ENCODE data around the gene TEX11. TPM values are rescaled to one million over a fixed set of nuclear protein-coding genes. Genes with fewer than 3 reads are reported as not detected.

Gene TEX11
- total and polyA plus RNA-seq, 7 donors: not detected

DNA sequence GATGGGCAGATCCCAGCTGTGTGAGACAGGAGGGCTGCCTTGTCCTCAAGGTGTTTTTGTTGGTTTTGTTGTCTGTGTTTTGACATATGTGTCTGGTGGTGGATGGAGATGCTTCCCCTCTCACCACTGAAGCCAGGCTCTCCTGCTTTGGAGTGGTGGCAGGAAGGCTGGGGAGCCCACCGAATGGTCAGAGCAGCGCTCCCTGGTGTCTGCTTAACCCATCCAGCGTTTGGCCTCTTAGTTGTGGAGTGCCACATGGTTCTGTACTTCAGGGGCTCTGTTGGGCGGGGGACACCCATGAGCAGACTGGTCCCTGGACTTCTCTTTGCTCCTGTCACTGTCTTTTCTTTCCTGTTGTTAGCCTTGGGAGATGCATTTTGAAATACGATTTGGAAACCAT, 412.0 kb downstream of the TEX11 start:
- intact Hi-C loops (cut with DNase I): no loop called here
- peaks cover 0 to 15% of the 10 kb centered on the region in 2 donors for H3K36me3 ChIP-seq (ENCODE audit: insufficient read depth in 1 of 2, low read depth in 1 of 2)
- 37 to 69% (median 66%) methylated on average over 3 to 5 of the region's 5 CpGs for WGBS, 3 donors

DNA sequence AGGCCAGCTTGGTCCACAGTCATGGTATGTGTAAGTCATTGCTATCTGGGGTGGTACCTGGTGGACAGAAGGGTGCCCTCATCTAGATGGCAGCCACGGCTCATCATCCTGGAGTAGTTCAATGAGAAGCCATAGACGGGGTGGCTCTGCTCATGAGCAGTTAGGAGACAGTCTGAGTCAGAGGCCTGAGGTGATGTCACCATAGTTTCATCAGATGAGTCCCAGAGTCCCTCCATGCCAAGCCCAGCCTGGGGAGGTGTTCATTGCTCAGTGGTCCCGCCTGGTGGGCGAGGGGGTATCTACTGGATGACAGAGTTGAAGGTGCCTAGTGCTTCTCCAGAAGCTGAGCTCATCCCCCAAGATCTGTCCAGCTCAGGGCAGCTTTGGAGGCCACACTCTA, 414.1 kb downstream of the TEX11 start:
- Histone ChIP-seq H3K36me3 (ENCODE audit: insufficient read depth in 1 of 2, low read depth in 1 of 2) (peaks cover 0 to 15% of the 10 kb centered on the region in 2 donors), H3K27ac (no peak overlapping the region), H3K9me3 (no peaks in the 10 kb centered on the region), H3K4me3 (no peak overlapping the region), H3K27me3 (ENCODE audit: insufficient read depth in 3 of 3, low read length in 2 of 3) (no peaks in the 10 kb centered on the region), H3K4me1 (no peaks in the 10 kb centered on the region)
- 74 to 95% (median 91%) methylated on average over 4 of the region's 4 CpGs for WGBS, 3 donors
- TF ChIP-seq, protein P1, sequence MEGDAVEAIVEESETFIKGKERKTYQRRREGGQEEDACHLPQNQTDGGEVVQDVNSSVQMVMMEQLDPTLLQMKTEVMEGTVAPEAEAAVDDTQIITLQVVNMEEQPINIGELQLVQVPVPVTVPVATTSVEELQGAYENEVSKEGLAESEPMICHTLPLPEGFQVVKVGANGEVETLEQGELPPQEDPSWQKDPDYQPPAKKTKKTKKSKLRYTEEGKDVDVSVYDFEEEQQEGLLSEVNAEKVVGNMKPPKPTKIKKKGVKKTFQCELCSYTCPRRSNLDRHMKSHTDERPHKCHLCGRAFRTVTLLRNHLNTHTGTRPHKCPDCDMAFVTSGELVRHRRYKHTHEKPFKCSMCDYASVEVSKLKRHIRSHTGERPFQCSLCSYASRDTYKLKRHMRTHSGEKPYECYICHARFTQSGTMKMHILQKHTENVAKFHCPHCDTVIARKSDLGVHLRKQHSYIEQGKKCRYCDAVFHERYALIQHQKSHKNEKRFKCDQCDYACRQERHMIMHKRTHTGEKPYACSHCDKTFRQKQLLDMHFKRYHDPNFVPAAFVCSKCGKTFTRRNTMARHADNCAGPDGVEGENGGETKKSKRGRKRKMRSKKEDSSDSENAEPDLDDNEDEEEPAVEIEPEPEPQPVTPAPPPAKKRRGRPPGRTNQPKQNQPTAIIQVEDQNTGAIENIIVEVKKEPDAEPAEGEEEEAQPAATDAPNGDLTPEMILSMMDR (IDR thresholded peaks at IDR 0.05): no peak
- intact Hi-C loops (cut with DNase I): no loop called here
- DNase-seq: no peak
- no peak for ATAC-seq

More for the DNA sequence above, 412.0 kb downstream of the TEX11 start:
- Histone ChIP-seq H3K4me1 (no peaks in the 10 kb centered on the region), H3K4me3 (no peak overlapping the region), H3K9me3 (no peaks in the 10 kb centered on the region), H3K27me3 (ENCODE audit: insufficient read depth in 3 of 3, low read length in 2 of 3) (no peaks in the 10 kb centered on the region), H3K27ac (no peak overlapping the region)
- no peak for DNase-seq
- TF ChIP-seq, protein P1 (IDR thresholded peaks at IDR 0.05): no peak
- ATAC-seq: no peak

DNA sequence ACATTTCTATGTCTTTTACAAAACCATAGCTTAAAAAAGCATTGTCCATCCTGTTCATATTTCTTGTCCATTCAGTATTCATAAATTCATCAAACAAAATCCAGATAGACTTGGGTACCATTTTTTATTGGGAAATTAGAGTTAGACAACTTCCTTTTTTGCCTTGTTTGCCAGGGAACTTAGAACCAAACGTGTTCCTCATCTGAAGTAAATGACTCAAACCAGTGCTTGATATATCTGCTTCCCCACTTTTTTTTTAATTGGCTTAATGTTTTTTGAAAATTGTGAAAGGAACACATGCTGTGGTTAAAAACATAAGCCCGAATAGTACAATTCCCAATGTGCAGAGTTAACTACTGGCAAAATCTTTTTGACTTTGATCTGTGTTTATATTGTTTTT, 419.7 kb downstream of the TEX11 start:
- no peak for DNase-seq
- H3K27me3 ChIP-seq (ENCODE audit: insufficient read depth in 3 of 3, low read length in 2 of 3): no peaks in the 10 kb centered on the region
- no peaks in the 10 kb centered on the region for H3K4me1 ChIP-seq
- H3K4me3 ChIP-seq: no peak overlapping the region
- TF ChIP-seq, protein P1 (IDR thresholded peaks at IDR 0.05): no peak
- no peak overlapping the region for H3K27ac ChIP-seq
- H3K9me3 ChIP-seq: no peaks in the 10 kb centered on the region
- intact Hi-C loops (cut with DNase I): no loop called here
- WGBS, 3 donors: 61 to 90% (median 77%) methylated on average over 2 of the region's 2 CpGs
- ATAC-seq: no peak
- H3K36me3 ChIP-seq (ENCODE audit: insufficient read depth in 1 of 2, low read depth in 1 of 2): peaks cover 0 to 6% of the 10 kb centered on the region in 2 donors

DNA sequence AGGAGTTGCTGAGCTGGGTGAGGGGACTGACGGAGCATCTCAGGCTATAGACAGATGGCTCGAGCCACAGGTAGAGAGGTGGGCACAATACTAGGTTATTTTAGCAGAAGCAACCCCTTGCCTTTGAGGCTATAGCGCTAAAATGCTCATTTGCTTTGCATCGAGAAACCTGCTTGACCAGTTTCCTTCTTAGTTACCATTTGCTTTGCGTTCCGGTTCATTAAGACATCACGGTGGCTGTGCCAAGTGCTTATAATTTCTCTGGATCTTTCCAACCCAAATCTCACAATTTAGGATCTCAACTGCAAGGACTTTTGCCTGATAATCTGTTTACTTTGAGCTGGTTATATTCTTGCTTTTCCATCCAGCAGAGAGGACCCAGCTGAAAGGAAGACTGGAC, 423.0 kb downstream of the TEX11 start:
- no peak for DNase-seq
- ATAC-seq: no peak

More for the DNA sequence above, 423.0 kb downstream of the TEX11 start:
- Histone ChIP-seq H3K27ac (no peak overlapping the region), H3K4me1 (peaks cover 6% of the 10 kb centered on the region), H3K4me3 (no peak overlapping the region), H3K36me3 (ENCODE audit: insufficient read depth in 1 of 2, low read depth in 1 of 2) (no peaks in the 10 kb centered on the region), H3K9me3 (no peaks in the 10 kb centered on the region), H3K27me3 (ENCODE audit: insufficient read depth in 3 of 3, low read length in 2 of 3) (peaks cover 0 to 6% (median 0%) of the 10 kb centered on the region in 3 donors)
- TF ChIP-seq, protein P1 (IDR thresholded peaks at IDR 0.05): no peak
- 68 to 75% (median 71%) methylated on average over 7 of the region's 7 CpGs for WGBS, 3 donors
- intact Hi-C loops (cut with DNase I): no loop called here

All from psoas muscle (tissue), 8 donors.